ENCODE data around the gene BDH2.

BDH2 gene

DNA sequence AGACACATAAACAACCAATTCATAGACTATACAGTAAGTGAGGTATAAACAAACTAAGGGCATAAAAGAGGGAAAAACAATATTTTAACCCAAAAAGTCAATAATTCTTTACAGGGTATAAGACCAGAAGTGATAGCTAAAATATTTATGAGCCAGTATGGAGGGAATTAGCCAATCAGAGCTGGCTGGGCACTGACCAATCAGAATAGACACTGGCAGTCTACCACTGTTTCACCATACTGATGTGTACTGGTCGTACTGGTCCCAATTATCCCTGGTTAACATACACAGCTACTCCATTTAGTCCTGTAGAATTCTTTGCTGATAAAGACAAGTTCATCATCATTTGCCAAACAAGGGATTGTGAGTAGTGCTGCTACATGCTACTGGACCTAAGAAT, 70.3 kb downstream of the BDH2 start:
- DNase-seq (ENCODE audit: low read depth in 4 of 4, low spot score in 1 of 4): no peak

All from stimulated activated CD4-positive, alpha-beta T cell treated with anti-CD3 and anti-CD28 coated beads, Interleukin-1b, Interleukin-23, amount 100 ng/mL, for 24 hours (primary cell).